ENCODE measurements around the gene PLCG1.

Gene PLCG1

GRCh38 chr20:41143354-41143753 lies 6.0 kb downstream of the PLCG1 start:
- no peak for DNase-seq

- no peak for DNase-seq
Measured at GRCh38 chr20:41145317-41145716, 8.0 kb downstream of the PLCG1 start.

- no peak for DNase-seq
Measured at GRCh38 chr20:41145821-41146620, 8.7 kb downstream of the PLCG1 start.

- DNase-seq: no peak
Measured at GRCh38 chr20:41147767-41148191, 10.4 kb downstream of the PLCG1 start.

GRCh38 chr20:41148942-41149341 lies 11.6 kb downstream of the PLCG1 start:
- no peak for DNase-seq

GRCh38 chr20:41150664-41151063 lies 13.3 kb downstream of the PLCG1 start:
- peak; percentile 47 for DNase-seq

- no peak for DNase-seq
Measured at GRCh38 chr20:41151134-41151869, 14.0 kb downstream of the PLCG1 start.

GRCh38 chr20:41152108-41152757 lies 14.9 kb downstream of the PLCG1 start:
- DNase-seq: no peak

- no peak for DNase-seq
Measured at GRCh38 chr20:41154436-41155176, 17.3 kb downstream of the PLCG1 start.

- no peak for DNase-seq
Measured at GRCh38 chr20:41155261-41155660, 17.9 kb downstream of the PLCG1 start.

GRCh38 chr20:41158082-41158625 lies 20.8 kb downstream of the PLCG1 start:
- no peak for DNase-seq

GRCh38 chr20:41159547-41159946 lies 22.2 kb downstream of the PLCG1 start:
- no peak for DNase-seq

- no peak for DNase-seq
Measured at GRCh38 chr20:41160686-41161085, 23.3 kb downstream of the PLCG1 start.

- DNase-seq: peak; percentile 50
Measured at GRCh38 chr20:41161886-41162285, 24.5 kb downstream of the PLCG1 start.

- no peak for DNase-seq
Measured at GRCh38 chr20:41162396-41162795, 25.1 kb downstream of the PLCG1 start.

GRCh38 chr20:41163821-41164220 lies 26.5 kb downstream of the PLCG1 start:
- DNase-seq: no peak

GRCh38 chr20:41165001-41165882 lies 27.9 kb downstream of the PLCG1 start:
- no peak for DNase-seq

GRCh38 chr20:41166201-41167117 lies 29.1 kb downstream of the PLCG1 start:
- DNase-seq: no peak

- DNase-seq: no peak
Measured at GRCh38 chr20:41167118-41167470, 29.8 kb downstream of the PLCG1 start.

GRCh38 chr20:41167481-41168253 lies 30.3 kb downstream of the PLCG1 start:
- DNase-seq: no peak

All from central memory CD4-positive, alpha-beta T cell (primary cell).